HG02798 (cell line): Measurements from ENCODE around the gene PAX7.

Source experiments
- ATAC-seq: cut with Tn5 transposase; IDR thresholded peaks from one replicate; pipeline ENCODE4 v1.9.1; 2021; ENCODE audit warnings: mild to moderate bottlenecking; ENCODE audit not compliant: unreplicated experiment, poor library complexity

The PAX7 gene

GRCh38 chr1:18784482-18784831, 153.8 kb downstream of the PAX7 start:
- no peak for ATAC-seq

- ATAC-seq, result no peak
Measured at GRCh38 chr1:18786149-18786548, 155.5 kb downstream of the PAX7 start.

- no peak for ATAC-seq
Measured at GRCh38 chr1:18787825-18788385, 157.3 kb downstream of the PAX7 start.

- no peak for ATAC-seq
Measured at GRCh38 chr1:18789246-18789645, 158.6 kb downstream of the PAX7 start.

GRCh38 chr1:18792747-18793146, 162.1 kb downstream of the PAX7 start:
- ATAC-seq, result no peak

- no peak for ATAC-seq
Measured at GRCh38 chr1:18793164-18793563, 162.5 kb downstream of the PAX7 start.

GRCh38 chr1:18794051-18794450, 163.4 kb downstream of the PAX7 start:
- ATAC-seq, result no peak

- no peak for ATAC-seq
Measured at GRCh38 chr1:18794561-18794960, 163.9 kb downstream of the PAX7 start.

GRCh38 chr1:18795002-18795689, 164.5 kb downstream of the PAX7 start:
- ATAC-seq, result no peak

- ATAC-seq, result no peak
Measured at GRCh38 chr1:18796950-18797349, 166.3 kb downstream of the PAX7 start.
